NCI-H187 treated with DMSO at 0.1 percent for 48 hours (cell line): ENCODE results near the gene SNX1.
"Not testable (repeated sequence)": the region's sequence is repeated elsewhere in the genome, so short reads cannot be mapped to it uniquely, and the experiment has no call there.

Experiments
- DNase-seq: peaks from one replicate; lab custom pipeline; 2025; lab: John Stamatoyannopoulos, UW

The SNX1 gene

GRCh38 chr15:64117759-64118487 lies 22.1 kb downstream of the SNX1 start:
- DNase-seq: no peak

DNA sequence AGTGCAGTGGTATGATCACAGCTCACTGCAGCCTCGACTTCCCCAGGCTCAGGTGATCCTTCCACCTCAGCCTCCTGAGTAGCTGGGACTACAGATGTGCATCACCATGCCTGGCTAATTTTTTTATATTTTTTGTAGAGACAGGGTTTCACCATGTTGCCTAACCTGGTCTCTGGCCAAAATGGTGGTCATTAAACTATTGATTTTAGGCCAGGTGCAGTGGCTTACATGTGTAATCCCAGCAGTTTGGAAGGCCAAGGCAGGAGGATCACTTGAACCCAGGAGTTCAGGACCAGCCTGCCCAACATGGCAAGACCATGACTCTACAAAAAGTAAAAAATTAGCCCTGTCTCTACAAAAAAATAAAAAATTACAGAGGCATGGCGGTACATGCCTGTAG lies 24.5 kb downstream of the SNX1 start:
- not testable (repeated sequence) for DNase-seq

DNA sequence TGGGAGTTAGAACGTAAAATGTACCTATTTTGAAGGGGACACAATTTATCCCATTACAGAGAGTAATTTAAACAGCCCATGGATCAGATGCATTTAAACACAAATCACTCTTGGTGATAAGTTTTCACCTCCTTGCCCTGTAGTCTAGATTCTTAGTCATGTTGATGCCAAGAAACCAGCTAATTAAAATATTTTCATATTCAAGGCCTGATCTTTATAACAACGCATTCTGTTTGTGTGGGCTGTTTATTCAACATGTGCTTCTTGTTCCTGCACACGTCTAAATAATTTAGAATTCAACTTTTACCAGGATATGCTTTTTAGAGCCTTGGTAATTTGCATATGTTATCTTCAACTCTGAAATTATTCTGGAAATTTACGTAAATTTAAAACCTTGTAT lies 25.8 kb downstream of the SNX1 start:
- DNase-seq: no peak

DNA sequence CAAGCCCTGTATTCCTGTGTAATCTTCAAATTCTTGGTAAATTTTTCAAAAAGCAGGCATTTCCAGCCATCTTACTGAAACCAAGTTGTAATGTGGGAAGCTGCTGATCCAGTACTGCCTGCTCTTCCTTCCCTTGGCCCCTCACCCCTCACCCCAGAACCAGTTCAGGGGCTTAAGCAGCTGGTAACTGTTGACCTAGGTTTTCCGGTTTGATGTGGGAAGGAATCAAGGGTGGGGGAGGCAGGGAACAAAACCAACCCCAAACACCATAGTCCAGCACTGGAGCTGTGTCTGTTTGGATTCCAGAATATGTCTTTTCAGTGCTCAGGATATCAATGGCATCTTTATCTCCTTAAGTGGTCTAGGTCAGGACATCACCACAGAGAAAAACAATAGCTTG lies 26.7 kb downstream of the SNX1 start:
- no peak for DNase-seq

- no peak for DNase-seq
These were observed 27.2 kb downstream of the SNX1 start for GRCh38 chr15:64122936-64123351.

DNA sequence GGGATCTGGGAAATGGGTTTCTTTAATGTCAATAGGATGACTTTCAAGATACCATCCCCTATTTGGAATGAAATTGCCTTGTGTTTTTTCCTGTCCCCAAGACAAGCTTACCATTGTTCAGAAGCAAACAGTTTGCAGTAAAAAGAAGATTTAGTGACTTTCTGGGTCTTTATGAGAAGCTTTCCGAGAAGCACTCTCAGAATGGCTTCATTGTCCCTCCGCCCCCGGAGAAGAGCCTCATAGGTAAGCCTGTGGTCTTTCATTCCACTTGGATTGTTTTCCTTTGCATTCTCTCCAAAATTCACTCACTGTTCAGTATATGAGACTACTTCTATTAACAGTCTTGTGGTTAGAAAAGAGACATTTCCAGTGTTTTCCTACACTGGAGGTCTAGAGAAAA lies 30.2 kb downstream of the SNX1 start:
- DNase-seq: no peak

DNA sequence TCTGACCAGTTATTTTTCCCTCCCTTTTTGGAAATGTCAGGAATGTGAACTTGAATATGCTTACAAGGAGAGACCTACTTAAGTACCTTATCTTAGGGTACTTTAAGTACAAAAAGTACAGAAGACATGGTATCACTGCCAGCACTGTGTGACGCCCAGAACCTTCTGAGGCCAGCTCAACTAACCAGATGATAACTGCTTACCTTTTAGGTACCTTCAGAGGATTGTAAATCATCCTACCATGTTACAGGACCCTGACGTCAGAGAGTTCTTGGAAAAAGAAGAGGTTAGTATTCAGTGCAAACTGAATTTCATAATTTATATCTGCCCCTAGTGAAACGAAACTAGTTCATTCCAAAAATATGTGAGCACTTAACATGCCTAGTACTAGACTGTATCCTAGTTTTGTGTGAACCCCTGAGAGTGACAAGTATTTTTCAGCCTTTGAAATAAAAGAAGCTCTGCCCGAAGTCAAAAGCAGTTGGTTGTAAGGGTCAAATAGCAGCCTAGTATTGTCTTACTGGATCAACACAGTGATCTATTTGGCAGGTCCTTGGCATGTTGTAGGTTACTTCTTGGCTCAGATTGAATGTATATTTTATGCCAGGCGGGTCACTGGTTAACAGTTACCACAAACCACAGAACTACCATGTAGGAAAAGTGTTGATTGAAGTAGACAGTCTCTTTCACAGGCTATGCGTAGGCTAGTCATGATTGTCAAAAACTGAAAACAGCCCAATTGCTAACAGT lies 31.9 kb downstream of the SNX1 start:
- no peak for DNase-seq

DNA sequence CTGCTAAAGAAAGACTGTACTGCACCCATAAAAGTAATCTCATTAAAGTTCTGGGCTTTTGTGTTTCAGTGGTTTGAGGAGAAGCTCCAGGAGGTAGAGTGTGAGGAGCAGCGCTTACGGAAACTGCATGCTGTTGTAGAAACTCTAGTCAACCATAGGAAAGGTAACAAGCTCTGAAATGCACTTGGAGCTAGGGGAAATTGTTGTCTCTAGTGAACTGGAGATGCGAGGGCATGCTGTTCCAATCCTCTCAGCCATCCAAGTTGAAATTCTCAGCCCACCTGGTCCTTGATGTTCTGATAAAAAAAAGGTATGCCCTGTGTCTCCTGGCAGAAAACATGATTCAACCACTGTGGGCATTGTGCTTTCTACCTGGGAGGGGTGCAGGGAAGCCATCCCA lies 34.4 kb downstream of the SNX1 start:
- no peak for DNase-seq

GRCh38 chr15:64131547-64131946 lies 35.8 kb downstream of the SNX1 start:
- DNase-seq: no peak

DNA sequence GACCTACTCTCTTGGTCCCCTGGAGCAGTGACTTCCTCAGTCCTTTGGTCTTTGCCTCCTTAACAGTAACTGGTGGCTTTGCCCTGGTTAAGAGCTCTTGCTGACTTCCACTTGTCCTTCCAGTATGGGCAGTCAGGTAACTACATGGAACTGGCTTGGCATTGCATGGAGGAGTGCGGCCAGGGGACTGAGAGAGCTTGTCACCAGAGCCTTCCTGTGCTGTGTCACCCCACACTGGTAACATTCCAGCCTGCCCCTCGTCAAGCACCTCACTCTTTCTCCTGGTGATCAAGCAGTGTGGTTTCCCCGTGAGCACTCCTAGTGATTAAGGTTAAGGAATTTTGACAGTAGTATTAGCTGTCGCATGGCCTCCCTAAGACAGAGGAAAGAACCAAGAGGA lies 36.4 kb downstream of the SNX1 start:
- no peak for DNase-seq

DNA sequence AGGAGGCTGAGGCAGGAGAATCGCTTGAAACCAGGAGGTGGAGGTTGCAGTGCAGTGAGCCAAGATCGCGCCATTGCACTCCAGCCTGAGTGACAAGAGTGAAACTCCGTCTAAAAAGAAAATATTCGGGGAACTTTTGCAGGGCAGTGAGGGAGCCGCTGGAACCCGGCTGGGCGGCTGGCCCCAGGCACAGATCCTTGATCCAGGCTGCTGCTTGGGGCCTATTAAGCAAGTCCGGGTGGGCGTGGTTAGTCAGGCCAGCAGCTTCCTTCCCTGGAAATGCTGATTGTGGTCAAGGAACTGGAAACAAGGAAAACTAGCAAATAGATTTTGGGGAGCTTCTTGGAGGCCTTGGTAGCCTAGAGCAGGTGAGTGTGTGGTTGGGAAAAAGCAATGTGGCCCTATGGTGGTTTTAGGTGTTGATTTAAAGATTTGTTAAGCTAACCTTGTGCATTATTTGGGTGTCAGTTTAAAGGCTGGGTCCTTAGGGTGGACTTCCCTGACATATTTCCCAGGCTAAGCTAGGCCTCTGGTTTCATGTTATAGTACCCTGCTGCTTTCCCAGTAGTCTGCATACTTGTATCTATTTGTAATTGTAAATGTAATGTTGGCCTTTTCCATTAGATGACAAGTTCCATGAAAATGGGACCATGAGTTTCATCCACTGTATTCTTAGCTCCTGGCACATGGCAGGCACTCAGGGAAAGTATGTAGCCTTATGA lies 38.0 kb downstream of the SNX1 start:
- DNase-seq: no peak

- no peak for DNase-seq
These were observed 38.6 kb downstream of the SNX1 start for GRCh38 chr15:64134345-64134829.

DNA sequence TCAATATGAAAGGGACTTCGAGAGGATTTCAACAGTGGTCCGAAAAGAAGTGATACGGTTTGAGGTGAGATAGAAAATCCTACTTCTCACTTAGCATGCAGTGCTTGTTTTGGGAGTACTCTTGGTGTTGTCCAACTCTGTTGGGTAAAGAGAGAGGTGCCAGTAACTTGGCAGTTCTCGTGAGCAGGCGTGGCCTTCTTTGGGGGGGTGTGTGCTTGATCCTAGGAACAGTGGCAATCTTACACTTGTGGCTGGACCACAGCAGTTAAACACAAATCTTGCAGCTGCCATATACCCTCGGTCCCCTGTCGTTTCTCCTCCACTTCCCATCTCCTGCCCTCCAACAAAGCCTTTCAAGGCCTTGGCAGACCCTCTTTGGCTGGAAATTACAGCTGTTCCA lies 40.6 kb downstream of the SNX1 start:
- DNase-seq: no peak

DNA sequence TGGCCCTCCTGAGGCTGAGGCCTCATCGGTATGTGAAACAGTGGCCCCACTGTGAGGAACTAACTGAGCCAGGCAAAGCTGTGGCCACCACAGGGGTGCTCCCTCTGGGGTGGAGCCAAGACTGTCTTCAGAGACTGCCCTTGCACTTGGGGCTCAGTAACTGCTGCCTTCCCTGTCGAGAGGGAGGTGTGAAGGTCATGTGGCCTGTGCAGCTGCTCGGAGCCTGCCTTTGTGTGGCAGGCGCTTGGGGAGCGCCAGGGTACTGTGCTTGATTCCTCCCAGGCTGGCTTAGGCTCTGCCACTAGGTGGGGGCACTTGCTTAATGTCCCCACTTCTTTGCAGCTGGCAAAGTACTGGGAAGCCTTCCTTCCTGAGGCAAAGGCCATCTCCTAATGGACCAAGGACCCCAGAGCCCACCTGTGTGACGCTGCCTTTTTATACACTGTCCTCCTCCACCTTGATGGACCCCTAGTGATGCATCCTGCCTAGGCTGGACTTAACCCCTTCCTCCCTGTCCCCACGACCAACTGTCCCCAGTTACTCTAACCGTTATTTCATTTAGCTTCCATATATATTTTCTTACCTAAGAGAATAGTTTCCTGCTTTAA lies 41.5 kb downstream of the SNX1 start:
- DNase-seq: no peak

DNA sequence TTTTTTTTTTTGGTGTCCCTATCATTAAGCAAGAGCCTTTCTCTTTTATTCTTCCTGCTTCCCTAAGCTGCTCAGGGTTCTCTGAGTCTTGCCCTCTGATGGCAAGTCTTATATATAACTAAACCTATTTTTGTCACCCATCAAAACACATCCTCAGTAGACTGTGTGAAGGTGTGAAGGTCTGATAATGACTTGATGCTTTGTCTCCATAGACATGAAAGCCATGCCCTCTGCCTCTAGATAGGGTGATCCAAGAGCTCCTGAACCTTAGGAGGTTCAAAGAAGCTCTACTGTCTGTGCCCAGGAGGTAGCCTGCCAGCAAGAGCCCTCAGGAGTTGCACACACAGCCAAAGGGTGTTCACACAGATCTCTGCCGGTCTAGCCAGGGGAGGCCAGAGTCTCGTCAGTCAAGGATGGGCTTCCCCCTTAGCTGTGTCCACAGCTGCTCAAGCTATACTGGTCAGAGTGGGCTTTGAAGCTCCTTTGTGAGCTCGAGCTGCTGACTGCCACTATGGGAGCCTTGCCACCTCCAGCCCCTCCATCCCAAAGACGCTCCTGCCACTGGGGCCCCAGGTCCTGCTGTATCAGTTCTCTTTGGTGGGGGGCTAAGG lies 42.7 kb downstream of the SNX1 start:
- no peak for DNase-seq

GRCh38 chr15:64141798-64142512 lies 46.2 kb downstream of the SNX1 start:
- DNase-seq: no peak

DNA sequence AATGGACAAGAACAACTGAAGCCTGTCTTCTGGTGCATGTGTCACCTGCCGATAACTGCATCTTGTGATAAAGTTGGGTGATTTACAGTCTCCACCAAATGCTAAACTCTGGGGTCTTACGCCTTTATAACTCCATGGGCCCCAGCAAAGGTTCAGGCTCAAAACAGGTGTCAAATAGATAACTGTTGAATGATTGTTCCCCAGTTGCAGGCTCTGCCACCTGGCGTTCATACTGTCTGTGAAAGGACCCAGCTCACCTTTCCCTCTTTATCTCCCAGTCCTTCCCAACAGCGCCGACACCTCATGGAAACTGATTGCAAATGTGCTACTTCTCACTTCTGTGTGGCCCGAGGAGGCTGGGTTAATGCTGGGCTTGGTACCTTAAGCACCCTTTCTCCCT lies 47.5 kb downstream of the SNX1 start:
- no peak for DNase-seq

- DNase-seq: no peak
These were observed 48.4 kb downstream of the SNX1 start for GRCh38 chr15:64144192-64144564.

- no peak for DNase-seq
These were observed 48.9 kb downstream of the SNX1 start for GRCh38 chr15:64144565-64145281.

DNA sequence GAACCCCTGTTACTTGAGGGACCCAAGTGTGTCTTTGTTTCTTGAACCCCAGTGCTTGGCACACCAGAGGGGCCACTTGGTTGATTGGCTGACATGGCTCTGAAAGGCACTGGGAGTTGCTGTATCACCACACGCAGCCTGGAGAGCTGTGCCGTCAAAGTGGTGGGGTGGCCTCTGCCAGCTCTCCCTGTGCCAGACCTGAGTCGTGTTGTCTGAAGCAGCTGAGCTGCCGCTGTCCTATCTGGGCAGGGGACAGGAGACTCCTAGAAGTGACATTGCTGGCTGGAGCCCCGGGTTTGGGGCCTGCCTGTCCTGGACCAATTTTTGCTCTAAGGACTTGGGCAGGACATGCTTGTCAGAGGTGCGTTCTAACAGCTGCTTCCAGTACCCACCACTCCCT lies 50.3 kb downstream of the SNX1 start:
- DNase-seq: no peak

- no peak for DNase-seq
These were observed 50.7 kb downstream of the SNX1 start for GRCh38 chr15:64146520-64146884.
